Measurements from ENCODE around the gene DCTN1.

Gene DCTN1

GRCh38 chr2:74413001-74413698, 33.0 kb upstream of the DCTN1 start:
- DNase-seq = no peak

GRCh38 chr2:74407682-74408081, 27.6 kb upstream of the DCTN1 start:
- no peak for DNase-seq

- no peak for DNase-seq
These were observed 25.9 kb upstream of the DCTN1 start for GRCh38 chr2:74406035-74406434.

- DNase-seq = no peak
These were observed 21.8 kb upstream of the DCTN1 start for GRCh38 chr2:74401891-74402290.

- no peak for DNase-seq
These were observed 19.7 kb upstream of the DCTN1 start for GRCh38 chr2:74399785-74400184.

GRCh38 chr2:74396149-74396548, 16.0 kb upstream of the DCTN1 start:
- no peak for DNase-seq

GRCh38 chr2:74393525-74393924, 13.4 kb upstream of the DCTN1 start:
- no peak for DNase-seq

GRCh38 chr2:74392449-74392743, 12.3 kb upstream of the DCTN1 start:
- no peak for DNase-seq

- peak; percentile 85 for DNase-seq
These were observed 11.7 kb upstream of the DCTN1 start for GRCh38 chr2:74391580-74392448.

GRCh38 chr2:74391209-74391579, 11.1 kb upstream of the DCTN1 start:
- no peak for DNase-seq

- DNase-seq = no peak
These were observed 10.5 kb upstream of the DCTN1 start for GRCh38 chr2:74390606-74391005.

- no peak for DNase-seq
These were observed 7.2 kb upstream of the DCTN1 start for GRCh38 chr2:74387346-74387745.

GRCh38 chr2:74385396-74385795, 5.3 kb upstream of the DCTN1 start:
- DNase-seq = no peak

- no peak for DNase-seq
These were observed 3.9 kb upstream of the DCTN1 start for GRCh38 chr2:74384051-74384450.

GRCh38 chr2:74383254-74383653, 3.1 kb upstream of the DCTN1 start:
- DNase-seq = no peak

- DNase-seq = no peak
These were observed 1.6 kb upstream of the DCTN1 start for GRCh38 chr2:74381751-74382150.

GRCh38 chr2:74378007-74378406, 2.1 kb downstream of the DCTN1 start:
- no peak for DNase-seq

GRCh38 chr2:74375838-74376237, 4.3 kb downstream of the DCTN1 start:
- no peak for DNase-seq

- peak; percentile 66 for DNase-seq
These were observed 5.5 kb downstream of the DCTN1 start for GRCh38 chr2:74374509-74375205.

GRCh38 chr2:74373985-74374384, 6.1 kb downstream of the DCTN1 start:
- no peak for DNase-seq

GRCh38 chr2:74373221-74373676, 6.9 kb downstream of the DCTN1 start:
- DNase-seq = no peak

- no peak for DNase-seq
These were observed 7.4 kb downstream of the DCTN1 start for GRCh38 chr2:74372674-74373073.

- DNase-seq = no peak
These were observed 8.7 kb downstream of the DCTN1 start for GRCh38 chr2:74371421-74371820.

- no peak for DNase-seq
These were observed 10.1 kb downstream of the DCTN1 start for GRCh38 chr2:74369976-74370375.
